Ectodermal cell (in vitro differentiated cells): ENCODE data around the gene TYR.
"Not testable (repeated sequence)": the region's sequence is repeated elsewhere in the genome, so short reads cannot be mapped to it uniquely, and the experiment has no call there.

ENCODE experiments used
- H3K27ac ChIP-seq: 2 replicates; pipeline ENCODE4 v1.7.0; 2013; ENCODE audit warnings: mild to moderate bottlenecking, low read depth, low read length; ENCODE audit not compliant: insufficient read depth, poor library complexity, severe bottlenecking
- H3K27me3 ChIP-seq: 2 replicates; pipeline ENCODE4 v1.7.0; 2013; ENCODE audit warnings: mild to moderate bottlenecking, low read length; ENCODE audit not compliant: insufficient read depth, control insufficient read depth, poor library complexity, severe bottlenecking
- H3K36me3 ChIP-seq: one replicate; pipeline ENCODE4 v1.7.0; 2013; ENCODE audit warnings: low read length; ENCODE audit not compliant: control insufficient read depth, insufficient read depth
- H3K4me1 ChIP-seq: one replicate; pipeline ENCODE4 v1.7.0; 2013; ENCODE audit warnings: low read length; ENCODE audit not compliant: control insufficient read depth, insufficient read depth
- H3K4me3 ChIP-seq: 2 replicates; pipeline ENCODE4 v1.7.0; 2013; ENCODE audit warnings: low read depth, low read length, control low read depth; ENCODE audit not compliant: insufficient read depth
- H3K9me3 ChIP-seq: 2 replicates; pipeline ENCODE4 v1.7.0; 2013; ENCODE audit warnings: mild to moderate bottlenecking, low read length, moderate library complexity; ENCODE audit not compliant: control insufficient read depth
- WGBS, 2 experiments: methylation state at CpG; one replicate each; pipeline ENCODE4 v1.1.7; 2013; ENCODE audit warnings: missing lambda C conversion rate in 2 of 2; 5-methylcytosine and 5-hydroxymethylcytosine counted together

TYR gene

GRCh38 chr11:89249196-89249595 is 71.5 kb downstream of the TYR start:
- Histone ChIP-seq H3K4me3 (no peak overlapping the region), H3K27ac (no peak overlapping the region), H3K9me3 (no peaks in the 10 kb centered on the region), H3K36me3 (no peaks in the 10 kb centered on the region), H3K4me1 (no peaks in the 10 kb centered on the region), H3K27me3 (no peaks in the 10 kb centered on the region)
- WGBS, 2 experiments: 95 to 100% methylated on average over 1 of the region's 2 CpGs

GRCh38 chr11:89261483-89261882 is 83.8 kb downstream of the TYR start:
- not testable (repeated sequence) for H3K9me3 ChIP-seq, H3K4me1 ChIP-seq, H3K36me3 ChIP-seq, H3K4me3 ChIP-seq, H3K27ac ChIP-seq, H3K27me3 ChIP-seq
- WGBS, 2 experiments: 93 to 100% methylated on average over 1 of the region's 1 CpG

- Histone ChIP-seq H3K4me3 (no peak overlapping the region), H3K27me3 (no peaks in the 10 kb centered on the region), H3K36me3 (no peaks in the 10 kb centered on the region), H3K27ac (no peak overlapping the region), H3K9me3 (no peaks in the 10 kb centered on the region), H3K4me1 (no peaks in the 10 kb centered on the region)
- 83 to 100% methylated on average over 1 of the region's 2 CpGs for WGBS, 2 experiments
Observed at GRCh38 chr11:89267660-89268302, 90.1 kb downstream of the TYR start.

- not testable (repeated sequence) for H3K4me1 ChIP-seq, H3K36me3 ChIP-seq
- WGBS, 2 experiments: 75% methylated on average over 1 of the region's 1 CpG
Observed at GRCh38 chr11:89272540-89273088, 94.9 kb downstream of the TYR start.

GRCh38 chr11:89273220-89273619 is 95.5 kb downstream of the TYR start:
- not testable (repeated sequence) for H3K4me3 ChIP-seq, H3K4me1 ChIP-seq, H3K27ac ChIP-seq, H3K27me3 ChIP-seq, H3K36me3 ChIP-seq, H3K9me3 ChIP-seq
- 100% methylated on average over 1 of the region's 2 CpGs; no CpG with 5 or more reads in 1 of the 2 experiments for WGBS, 2 experiments

More at GRCh38 chr11:89272540-89273088, 94.9 kb downstream of the TYR start:
- not testable (repeated sequence) for H3K27ac ChIP-seq, H3K9me3 ChIP-seq, H3K4me3 ChIP-seq, H3K27me3 ChIP-seq

- Histone ChIP-seq H3K9me3 (no peaks in the 10 kb centered on the region), H3K4me3 (no peak overlapping the region), H3K4me1 (no peaks in the 10 kb centered on the region), H3K27me3 (no peaks in the 10 kb centered on the region), H3K27ac (no peak overlapping the region), H3K36me3 (no peaks in the 10 kb centered on the region)
- 100% methylated on average over 1 of the region's 1 CpG; no CpG with 5 or more reads in 1 of the 2 experiments for WGBS, 2 experiments
Observed at GRCh38 chr11:89275966-89276365, 98.3 kb downstream of the TYR start.

- Histone ChIP-seq H3K9me3 (no peaks in the 10 kb centered on the region), H3K36me3 (no peaks in the 10 kb centered on the region), H3K4me3 (no peak overlapping the region), H3K27ac (no peak overlapping the region), H3K4me1 (no peaks in the 10 kb centered on the region), H3K27me3 (no peaks in the 10 kb centered on the region)
- 92 to 100% methylated on average over 1 of the region's 1 CpG for WGBS, 2 experiments
Observed at GRCh38 chr11:89279176-89279575, 101.5 kb downstream of the TYR start.

- not testable (repeated sequence) for H3K9me3 ChIP-seq, H3K36me3 ChIP-seq, H3K27ac ChIP-seq, H3K27me3 ChIP-seq, H3K4me3 ChIP-seq, H3K4me1 ChIP-seq
- 79 to 89% methylated on average over 3 of the region's 3 CpGs for WGBS, 2 experiments
Observed at GRCh38 chr11:89281032-89281677, 103.5 kb downstream of the TYR start.

GRCh38 chr11:89286601-89287000 is 108.9 kb downstream of the TYR start:
- 100% methylated on average over 1 of the region's 1 CpG; no CpG with 5 or more reads in 1 of the 2 experiments for WGBS, 2 experiments
- not testable (repeated sequence) for H3K9me3 ChIP-seq, H3K27me3 ChIP-seq, H3K27ac ChIP-seq, H3K4me3 ChIP-seq, H3K36me3 ChIP-seq, H3K4me1 ChIP-seq

- not testable (repeated sequence) for H3K9me3 ChIP-seq, H3K4me1 ChIP-seq, H3K27me3 ChIP-seq, H3K4me3 ChIP-seq, H3K27ac ChIP-seq, H3K36me3 ChIP-seq
- 94 to 100% methylated on average over 1 to 3 of the region's 3 CpGs for WGBS, 2 experiments
Observed at GRCh38 chr11:89288004-89288403, 110.3 kb downstream of the TYR start.
